ENCODE data around the gene UPP1. TPM values are rescaled to one million over a fixed set of nuclear protein-coding genes. Genes with fewer than 3 reads are reported as not detected.
A peak's percentile ranks its signal among the peaks of the same experiment; 100 is the strongest.

Gene UPP1
- total RNA-seq, 1 donor from 2014 or later, result 19.8 TPM

GRCh38 chr7:48085942-48086341 is 3.1 kb upstream of the UPP1 start:
- no peak overlapping the region for H3K27ac ChIP-seq (replicated peaks)
- no peak overlapping the region for H3K4me3 ChIP-seq
- H3K36me3 ChIP-seq, result no peaks in the 10 kb centered on the region
- no peak for TF ChIP-seq CTCF (IDR thresholded peaks at IDR 0.05; ENCODE audit: borderline replicate concordance)
- intact Hi-C loops (cut with micrococcal nuclease), result no loop called here
- no peaks in the 10 kb centered on the region for H3K27me3 ChIP-seq (ENCODE audit: low read depth)
- no peak for DNase-seq
- H3K9me3 ChIP-seq (replicated peaks), result no peaks in the 10 kb centered on the region
- H3K4me1 ChIP-seq, result peaks cover 69% of the 10 kb centered on the region

- intact Hi-C loops (cut with micrococcal nuclease), result no loop called here
- TF ChIP-seq CTCF (IDR thresholded peaks at IDR 0.05; ENCODE audit: borderline replicate concordance), result no peak
- H3K27ac ChIP-seq (replicated peaks), result peak overlapping the region; percentile 99
- H3K27me3 ChIP-seq (ENCODE audit: low read depth), result no peaks in the 10 kb centered on the region
- peak overlapping the region; percentile 89 for H3K4me3 ChIP-seq
- H3K36me3 ChIP-seq, result peaks cover 13% of the 10 kb centered on the region
- no peak for DNase-seq
- H3K9me3 ChIP-seq (replicated peaks), result no peaks in the 10 kb centered on the region
- peaks cover 69% of the 10 kb centered on the region for H3K4me1 ChIP-seq
Measured at GRCh38 chr7:48087349-48087748, 1.7 kb upstream of the UPP1 start.

GRCh38 chr7:48088559-48089045 is 463 bp upstream of the UPP1 start:
- peak overlapping the region; percentile 89 for H3K4me3 ChIP-seq
- TF ChIP-seq CTCF (IDR thresholded peaks at IDR 0.05; ENCODE audit: borderline replicate concordance), result no peak
- peak; percentile 88 for DNase-seq
- no peaks in the 10 kb centered on the region for H3K9me3 ChIP-seq (replicated peaks)
- H3K27me3 ChIP-seq (ENCODE audit: low read depth), result no peaks in the 10 kb centered on the region
- intact Hi-C loops (cut with micrococcal nuclease), result no loop called here
- H3K27ac ChIP-seq (replicated peaks), result peak overlapping the region; percentile 99
- peaks cover 60% of the 10 kb centered on the region for H3K4me1 ChIP-seq
- peaks cover 24% of the 10 kb centered on the region for H3K36me3 ChIP-seq

- H3K4me3 ChIP-seq, result peak overlapping the region; percentile 89
- H3K9me3 ChIP-seq (replicated peaks), result no peaks in the 10 kb centered on the region
- TF ChIP-seq CTCF (IDR thresholded peaks at IDR 0.05; ENCODE audit: borderline replicate concordance), result no peak
- H3K27me3 ChIP-seq (ENCODE audit: low read depth), result no peaks in the 10 kb centered on the region
- intact Hi-C loops (cut with micrococcal nuclease), result no loop called here
- H3K36me3 ChIP-seq, result peaks cover 40% of the 10 kb centered on the region
- peak overlapping the region; percentile 99 for H3K27ac ChIP-seq (replicated peaks)
- peaks cover 46% of the 10 kb centered on the region for H3K4me1 ChIP-seq
- peak; percentile 47 for DNase-seq
Measured at GRCh38 chr7:48090095-48090805, 1.2 kb downstream of the UPP1 start.

GRCh38 chr7:48091506-48092433 is 2.7 kb downstream of the UPP1 start:
- H3K36me3 ChIP-seq, result peaks cover 54% of the 10 kb centered on the region
- no peaks in the 10 kb centered on the region for H3K9me3 ChIP-seq (replicated peaks)

More at GRCh38 chr7:48091506-48092433, 2.7 kb downstream of the UPP1 start:
- H3K27me3 ChIP-seq (ENCODE audit: low read depth), result no peaks in the 10 kb centered on the region
- no peak for TF ChIP-seq CTCF (IDR thresholded peaks at IDR 0.05; ENCODE audit: borderline replicate concordance)
- no peak overlapping the region for H3K4me3 ChIP-seq
- peaks cover 46% of the 10 kb centered on the region for H3K4me1 ChIP-seq
- H3K27ac ChIP-seq (replicated peaks), result no peak overlapping the region
- DNase-seq, result no peak
- intact Hi-C loops (cut with micrococcal nuclease), result no loop called here
